ENCODE results near the gene NEK1. TPM values are rescaled to one million over a fixed set of nuclear protein-coding genes. Genes with fewer than 3 reads are reported as not detected.
"Not testable (repeated sequence)": the region's sequence is repeated elsewhere in the genome, so short reads cannot be mapped to it uniquely, and the experiment has no call there.

NEK1 gene
- total RNA-seq, 2 experiments from 2014 or later: 10.7 to 11.4 TPM

- H3K27me3 Mint-ChIP-seq: no peaks in the 10 kb centered on the region
- peaks cover 36% of the 10 kb centered on the region for H3K36me3 Mint-ChIP-seq
- H3K27ac Mint-ChIP-seq: no peak overlapping the region
- no peak overlapping the region for H3K4me3 Mint-ChIP-seq
- intact Hi-C loops (cut with micrococcal nuclease): no loop called here
- no peak for DNase-seq
- no peaks in the 10 kb centered on the region for H3K4me1 Mint-ChIP-seq (ENCODE audit: low read depth)
- peaks cover 12% of the 10 kb centered on the region for H3K9me3 Mint-ChIP-seq
- CTCF ChIA-PET: no interaction called here
- POLR2A ChIA-PET: no interaction called here
These were observed 148.3 kb downstream of the NEK1 start for GRCh38 chr4:169464080-169464479.

GRCh38 chr4:169460081-169460480 lies 152.3 kb downstream of the NEK1 start:
- intact Hi-C loops (cut with micrococcal nuclease): no loop called here
- Mint-ChIP-seq H3K9me3 (peaks cover 14% of the 10 kb centered on the region), H3K36me3 (peaks cover 58% of the 10 kb centered on the region)

GRCh38 chr4:169458575-169458974 lies 153.8 kb downstream of the NEK1 start:
- no peak overlapping the region for H3K27ac Mint-ChIP-seq
- no peak overlapping the region for H3K4me3 Mint-ChIP-seq
- no peaks in the 10 kb centered on the region for H3K27me3 Mint-ChIP-seq
- peaks cover 72% of the 10 kb centered on the region for H3K36me3 Mint-ChIP-seq
- ChIA-PET CTCF (no interaction called here), POLR2A (no interaction called here)
- H3K9me3 Mint-ChIP-seq: peaks cover 21% of the 10 kb centered on the region
- intact Hi-C loops (cut with micrococcal nuclease): no loop called here
- no peaks in the 10 kb centered on the region for H3K4me1 Mint-ChIP-seq (ENCODE audit: low read depth)
- no peak for DNase-seq

More at GRCh38 chr4:169460081-169460480, 152.3 kb downstream of the NEK1 start:
- Mint-ChIP-seq H3K4me3 (no peak overlapping the region), H3K4me1 (ENCODE audit: low read depth) (no peaks in the 10 kb centered on the region), H3K27me3 (no peaks in the 10 kb centered on the region), H3K27ac (no peak overlapping the region)
- no peak for DNase-seq
- POLR2A ChIA-PET: no interaction called here
- CTCF ChIA-PET: no interaction called here

GRCh38 chr4:169452644-169453043 lies 159.7 kb downstream of the NEK1 start:
- H3K27me3 Mint-ChIP-seq; POLR2A ChIA-PET; H3K27ac Mint-ChIP-seq; CTCF ChIA-PET; H3K4me1 Mint-ChIP-seq (ENCODE audit: low read depth); DNase-seq; H3K4me3 Mint-ChIP-seq; intact Hi-C loops (cut with micrococcal nuclease): not testable (repeated sequence)
- Mint-ChIP-seq H3K36me3 (peaks cover 81% of the 10 kb centered on the region), H3K9me3 (peaks cover 32% of the 10 kb centered on the region)

GRCh38 chr4:169448935-169449334 lies 163.4 kb downstream of the NEK1 start:
- POLR2A ChIA-PET: not testable (repeated sequence)

GRCh38 chr4:169446824-169447223 lies 165.6 kb downstream of the NEK1 start:
- H3K9me3 Mint-ChIP-seq: peaks cover 54% of the 10 kb centered on the region
- H3K4me3 Mint-ChIP-seq: no peak overlapping the region
- POLR2A ChIA-PET: no interaction called here
- no peak for DNase-seq
- peaks cover 86% of the 10 kb centered on the region for H3K36me3 Mint-ChIP-seq
- intact Hi-C loops (cut with micrococcal nuclease): no loop called here
- H3K27ac Mint-ChIP-seq: no peak overlapping the region
- no peaks in the 10 kb centered on the region for H3K27me3 Mint-ChIP-seq
- H3K4me1 Mint-ChIP-seq (ENCODE audit: low read depth): no peaks in the 10 kb centered on the region
- CTCF ChIA-PET: no interaction called here

More at GRCh38 chr4:169448935-169449334, 163.4 kb downstream of the NEK1 start:
- H3K4me3 Mint-ChIP-seq; H3K4me1 Mint-ChIP-seq (ENCODE audit: low read depth); DNase-seq; intact Hi-C loops (cut with micrococcal nuclease); CTCF ChIA-PET; H3K27me3 Mint-ChIP-seq; H3K27ac Mint-ChIP-seq: not testable (repeated sequence)
- Mint-ChIP-seq H3K9me3 (peaks cover 52% of the 10 kb centered on the region), H3K36me3 (peaks cover 88% of the 10 kb centered on the region)

- Mint-ChIP-seq H3K36me3 (peaks cover 63% of the 10 kb centered on the region), H3K9me3 (peaks cover 42% of the 10 kb centered on the region), H3K4me1 (ENCODE audit: low read depth) (no peaks in the 10 kb centered on the region), H3K4me3 (no peak overlapping the region), H3K27me3 (no peaks in the 10 kb centered on the region), H3K27ac (no peak overlapping the region)
- ChIA-PET CTCF (no interaction called here), POLR2A (no interaction called here)
- no peak for DNase-seq
- intact Hi-C loops (cut with micrococcal nuclease): no loop called here
These were observed 168.6 kb downstream of the NEK1 start for GRCh38 chr4:169443748-169444147.

- no peaks in the 10 kb centered on the region for H3K27me3 Mint-ChIP-seq
- no peaks in the 10 kb centered on the region for H3K4me1 Mint-ChIP-seq (ENCODE audit: low read depth)
- peaks cover 22% of the 10 kb centered on the region for H3K9me3 Mint-ChIP-seq
- ChIA-PET POLR2A (no interaction called here), CTCF (no interaction called here)
- no peak overlapping the region for H3K4me3 Mint-ChIP-seq
- peaks cover 44% of the 10 kb centered on the region for H3K36me3 Mint-ChIP-seq
- intact Hi-C loops (cut with micrococcal nuclease): no loop called here
- H3K27ac Mint-ChIP-seq: no peak overlapping the region
- DNase-seq: no peak
These were observed 171.9 kb downstream of the NEK1 start for GRCh38 chr4:169440446-169440845.

GRCh38 chr4:169439244-169439643 lies 173.1 kb downstream of the NEK1 start:
- no peak overlapping the region for H3K27ac Mint-ChIP-seq
- CTCF ChIA-PET: interaction anchor here (0.6 kb wide), 1 partner anchor 28 kb away, joined by 3 read pairs; no protein-coding TSS in a partner anchor
- no peak overlapping the region for H3K4me3 Mint-ChIP-seq
- POLR2A ChIA-PET: no interaction called here
- peaks cover 32% of the 10 kb centered on the region for H3K36me3 Mint-ChIP-seq
- peaks cover 10% of the 10 kb centered on the region for H3K9me3 Mint-ChIP-seq
- no peaks in the 10 kb centered on the region for H3K27me3 Mint-ChIP-seq
- DNase-seq: no peak
- no peaks in the 10 kb centered on the region for H3K4me1 Mint-ChIP-seq (ENCODE audit: low read depth)
- intact Hi-C loops (cut with micrococcal nuclease): no loop called here

- Mint-ChIP-seq H3K27me3 (no peaks in the 10 kb centered on the region), H3K36me3 (peaks cover 21% of the 10 kb centered on the region), H3K4me1 (ENCODE audit: low read depth) (no peaks in the 10 kb centered on the region), H3K4me3 (no peak overlapping the region), H3K27ac (no peak overlapping the region), H3K9me3 (no peaks in the 10 kb centered on the region)
- ChIA-PET CTCF (no interaction called here), POLR2A (no interaction called here)
- intact Hi-C loops (cut with micrococcal nuclease): no loop called here
- DNase-seq: no peak
These were observed 174.3 kb downstream of the NEK1 start for GRCh38 chr4:169438057-169438480.

GRCh38 chr4:169437299-169438047 lies 174.9 kb downstream of the NEK1 start:
- CTCF ChIA-PET: no interaction called here
- H3K36me3 Mint-ChIP-seq: peaks cover 17% of the 10 kb centered on the region

GRCh38 chr4:169436734-169437133 lies 175.6 kb downstream of the NEK1 start:
- Mint-ChIP-seq H3K27me3 (no peaks in the 10 kb centered on the region), H3K36me3 (peaks cover 12% of the 10 kb centered on the region), H3K4me3 (no peak overlapping the region), H3K9me3 (no peaks in the 10 kb centered on the region), H3K27ac (no peak overlapping the region), H3K4me1 (ENCODE audit: low read depth) (no peaks in the 10 kb centered on the region)
- POLR2A ChIA-PET: no interaction called here
- CTCF ChIA-PET: no interaction called here
- DNase-seq: no peak
- intact Hi-C loops (cut with micrococcal nuclease): no loop called here

More at GRCh38 chr4:169437299-169438047, 174.9 kb downstream of the NEK1 start:
- POLR2A ChIA-PET: no interaction called here
- Mint-ChIP-seq H3K9me3 (no peaks in the 10 kb centered on the region), H3K27ac (no peak overlapping the region), H3K27me3 (no peaks in the 10 kb centered on the region), H3K4me1 (ENCODE audit: low read depth) (no peaks in the 10 kb centered on the region), H3K4me3 (no peak overlapping the region)
- intact Hi-C loops (cut with micrococcal nuclease): no loop called here
- DNase-seq: no peak

GRCh38 chr4:169428376-169428775 lies 184.0 kb downstream of the NEK1 start:
- POLR2A ChIA-PET: no interaction called here
- CTCF ChIA-PET: no interaction called here
- intact Hi-C loops (cut with micrococcal nuclease): no loop called here
- H3K9me3 Mint-ChIP-seq: no peaks in the 10 kb centered on the region
- H3K4me1 Mint-ChIP-seq (ENCODE audit: low read depth): no peaks in the 10 kb centered on the region
- H3K36me3 Mint-ChIP-seq: peaks cover 14% of the 10 kb centered on the region
- no peak overlapping the region for H3K4me3 Mint-ChIP-seq
- H3K27me3 Mint-ChIP-seq: no peaks in the 10 kb centered on the region
- no peak overlapping the region for H3K27ac Mint-ChIP-seq
- DNase-seq: no peak
